NOMO-1 treated with DMSO at 0.1 percent for 48 hours (cell line): ENCODE results near the gene CAPN13.

ENCODE experiments used
- DNase-seq: peaks from one replicate; lab custom pipeline; 2025; ENCODE audit not compliant: unreplicated experiment; lab: John Stamatoyannopoulos, UW

CAPN13 gene

DNA sequence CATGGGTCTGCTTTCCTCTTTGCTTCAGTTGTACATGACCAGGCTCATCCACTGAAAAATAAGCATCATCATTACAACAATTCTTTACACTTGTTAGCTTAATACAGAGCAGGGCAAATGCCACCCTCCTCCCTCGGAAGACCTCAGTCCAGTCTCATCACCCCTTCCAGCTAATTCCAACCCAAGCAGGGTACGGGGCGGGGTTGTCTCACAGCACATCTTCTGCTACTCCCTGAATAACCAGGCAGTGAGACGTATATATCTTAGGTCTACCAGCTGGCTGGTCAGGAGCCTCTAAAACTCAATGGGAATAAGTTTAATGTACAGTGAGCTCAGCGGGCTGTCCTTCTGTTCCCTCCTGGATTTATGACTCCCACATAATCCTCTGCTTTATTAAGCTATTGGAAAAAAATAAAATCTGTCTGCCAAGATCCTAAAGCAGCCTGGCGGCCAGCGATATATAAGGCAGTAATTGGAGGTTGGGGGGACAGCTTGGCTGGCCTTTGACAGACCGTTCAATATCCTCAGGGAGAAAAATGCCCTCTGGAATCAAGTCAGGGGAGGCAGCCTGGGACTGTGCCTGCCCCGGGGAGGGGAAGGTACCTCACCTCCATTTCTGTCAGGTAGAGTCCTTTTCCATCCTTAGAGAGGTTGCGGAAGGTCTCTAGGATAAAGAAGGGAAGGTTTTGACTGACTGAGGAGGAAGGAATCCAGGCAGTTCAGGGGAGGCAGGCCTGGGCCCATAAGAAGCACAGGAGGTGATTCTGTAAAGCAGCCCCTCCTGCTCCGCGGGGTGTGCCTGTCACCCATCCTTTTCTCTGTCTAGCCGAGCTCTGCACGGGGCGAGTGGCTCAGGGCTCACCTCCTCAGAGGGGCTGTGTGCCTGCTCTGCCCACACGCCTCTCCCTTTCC is 76.3 kb downstream of the CAPN13 start:
- no peak for DNase-seq

DNA sequence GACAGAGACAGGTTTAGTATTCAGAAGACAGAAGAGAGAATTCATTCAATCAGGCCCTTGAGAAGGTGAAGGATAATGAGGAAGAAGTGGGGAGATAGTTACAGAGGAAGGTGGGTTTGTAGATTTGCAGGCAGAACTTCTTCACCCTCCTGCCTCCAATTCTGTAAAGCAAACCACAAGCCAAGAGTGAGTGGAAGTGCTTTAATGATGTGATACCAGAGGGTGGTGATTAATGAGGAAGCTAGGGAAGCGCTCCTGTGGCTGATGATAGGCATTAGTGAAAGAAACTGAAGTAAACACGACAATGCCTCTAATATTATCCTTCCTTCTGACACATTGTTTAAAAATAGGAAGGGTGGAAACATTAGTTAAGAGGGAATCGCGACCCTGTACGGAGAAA is 78.2 kb downstream of the CAPN13 start:
- DNase-seq, result peak; percentile 41

DNA sequence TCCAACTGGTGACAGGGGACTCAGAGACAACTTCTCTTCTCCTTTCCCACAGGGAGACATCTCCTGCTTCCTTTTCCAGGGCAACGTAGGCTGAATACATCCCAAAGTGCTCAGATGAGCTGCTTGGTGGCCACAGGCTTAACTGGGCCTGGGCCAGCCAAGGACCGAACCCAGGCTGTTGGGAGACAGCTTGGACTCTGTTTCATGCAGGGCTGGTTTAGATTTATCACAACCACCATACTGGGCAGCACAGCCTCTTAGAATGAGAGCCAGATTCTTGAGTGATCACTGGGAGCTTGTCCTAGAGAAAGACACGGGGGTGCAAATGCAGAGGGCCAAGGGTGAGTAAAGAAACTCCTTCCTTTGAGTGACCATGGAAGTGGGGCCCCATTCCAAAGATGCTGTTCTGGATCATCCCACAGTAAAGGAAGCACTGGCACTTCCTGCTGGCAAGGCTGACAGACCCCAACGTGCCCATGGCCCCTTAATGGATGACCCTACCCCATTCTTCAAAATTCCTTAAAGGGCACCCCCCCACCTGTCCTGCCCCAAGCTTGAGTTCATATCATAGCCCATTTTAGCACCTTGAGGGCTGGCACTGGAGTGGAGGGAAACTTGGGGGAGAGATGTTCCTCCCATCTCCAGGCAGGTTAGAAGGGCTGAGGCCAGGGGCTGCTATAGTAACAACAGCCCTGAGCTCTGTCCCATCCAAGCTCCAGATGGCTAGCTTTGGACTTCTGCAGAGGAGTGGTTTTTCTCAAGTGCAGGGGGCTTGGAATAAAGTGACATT is 84.1 kb downstream of the CAPN13 start:
- no peak for DNase-seq

DNA sequence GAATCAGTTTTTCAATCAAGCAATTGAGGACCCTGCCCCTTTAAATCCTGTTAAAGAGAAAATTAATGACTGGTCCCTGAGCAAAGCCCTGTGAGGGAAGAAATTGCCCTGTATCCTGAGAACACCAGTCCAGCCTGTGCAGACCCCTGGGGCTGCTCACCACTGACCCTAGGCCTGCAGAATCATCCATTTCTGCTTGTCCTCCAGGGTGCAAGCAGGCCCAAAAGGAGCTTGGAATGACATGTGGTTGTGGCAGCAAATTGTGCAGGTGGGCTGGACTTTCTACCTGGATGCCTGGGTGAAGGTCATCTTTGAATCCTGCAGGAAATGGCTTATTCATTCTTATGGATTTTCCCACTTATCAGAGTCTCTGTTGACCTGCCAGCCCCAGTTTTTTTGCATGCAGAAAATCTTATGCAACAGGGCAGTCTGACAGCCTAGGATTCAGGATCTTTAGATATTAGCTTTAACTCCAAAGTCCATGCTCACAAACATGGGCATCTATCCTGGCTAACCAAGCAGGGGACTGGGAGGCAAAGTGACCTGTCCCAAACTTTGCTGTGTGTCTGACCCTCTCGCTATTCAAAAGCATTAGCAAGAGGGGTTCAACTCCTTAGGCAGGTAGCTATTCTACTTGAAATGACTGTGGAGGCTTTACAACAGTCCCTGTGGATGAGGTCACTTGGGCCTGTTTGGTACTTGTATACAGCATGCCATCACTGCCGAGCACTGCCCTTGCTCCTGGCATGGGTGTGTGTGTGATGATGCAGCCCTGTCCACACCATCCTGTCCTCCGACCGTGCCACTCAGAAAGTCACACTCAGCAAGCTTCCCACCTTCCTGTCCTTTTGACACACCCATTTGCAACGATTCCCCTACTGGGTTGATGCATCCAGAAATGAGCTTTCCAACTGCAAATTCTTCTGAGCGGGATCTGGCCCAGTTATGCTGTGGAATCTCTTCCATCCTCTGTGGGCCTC is 85.3 kb downstream of the CAPN13 start:
- DNase-seq, result no peak

DNA sequence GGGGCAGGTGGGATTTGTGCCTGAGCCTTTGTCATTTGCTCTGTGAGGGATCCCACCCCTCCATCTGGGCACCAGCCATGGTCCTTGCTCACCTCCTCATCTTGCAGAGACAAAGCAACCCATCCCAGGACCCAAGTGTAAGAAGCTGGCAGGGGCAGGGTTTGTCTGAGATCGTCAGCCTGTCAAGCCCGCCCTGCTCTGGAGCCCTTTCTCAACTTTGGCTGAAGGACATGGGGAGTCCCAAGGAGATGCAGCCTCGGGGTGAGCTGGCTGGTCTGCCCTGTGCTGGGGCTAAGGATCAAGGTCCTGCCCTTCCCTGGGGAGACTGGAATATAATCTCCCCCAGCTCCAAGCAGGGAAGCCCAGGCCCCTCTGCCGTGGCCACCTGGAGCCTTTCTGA is 86.0 kb downstream of the CAPN13 start:
- no peak for DNase-seq

DNA sequence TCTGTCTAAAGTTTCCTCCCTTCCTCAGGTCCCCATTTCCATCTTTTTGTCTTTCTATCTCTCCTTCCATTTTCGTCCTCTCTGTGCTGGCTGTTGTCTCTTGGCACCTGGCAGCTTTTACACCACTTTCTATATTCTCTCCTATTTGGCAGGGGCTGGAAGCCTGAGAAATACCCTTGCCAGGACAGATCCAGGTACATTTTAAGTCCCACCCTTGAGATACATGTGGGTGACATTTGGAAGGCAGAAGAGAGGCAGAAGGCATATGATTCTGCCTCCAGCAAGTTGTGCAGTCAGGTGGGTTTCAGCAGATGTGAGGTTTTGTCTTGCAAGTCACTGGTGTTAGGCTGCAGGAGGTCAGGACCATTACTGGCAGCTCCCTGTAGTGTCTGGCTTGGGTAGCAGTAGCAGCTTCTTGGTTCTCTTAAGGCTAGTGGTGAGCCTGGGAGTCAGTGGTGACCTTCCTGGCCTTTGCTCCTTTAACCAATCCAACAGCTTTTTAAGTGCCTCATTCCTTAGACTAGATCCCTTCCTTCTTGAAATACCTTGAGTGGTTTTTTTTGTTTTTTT is 90.1 kb downstream of the CAPN13 start:
- DNase-seq, result no peak

DNA sequence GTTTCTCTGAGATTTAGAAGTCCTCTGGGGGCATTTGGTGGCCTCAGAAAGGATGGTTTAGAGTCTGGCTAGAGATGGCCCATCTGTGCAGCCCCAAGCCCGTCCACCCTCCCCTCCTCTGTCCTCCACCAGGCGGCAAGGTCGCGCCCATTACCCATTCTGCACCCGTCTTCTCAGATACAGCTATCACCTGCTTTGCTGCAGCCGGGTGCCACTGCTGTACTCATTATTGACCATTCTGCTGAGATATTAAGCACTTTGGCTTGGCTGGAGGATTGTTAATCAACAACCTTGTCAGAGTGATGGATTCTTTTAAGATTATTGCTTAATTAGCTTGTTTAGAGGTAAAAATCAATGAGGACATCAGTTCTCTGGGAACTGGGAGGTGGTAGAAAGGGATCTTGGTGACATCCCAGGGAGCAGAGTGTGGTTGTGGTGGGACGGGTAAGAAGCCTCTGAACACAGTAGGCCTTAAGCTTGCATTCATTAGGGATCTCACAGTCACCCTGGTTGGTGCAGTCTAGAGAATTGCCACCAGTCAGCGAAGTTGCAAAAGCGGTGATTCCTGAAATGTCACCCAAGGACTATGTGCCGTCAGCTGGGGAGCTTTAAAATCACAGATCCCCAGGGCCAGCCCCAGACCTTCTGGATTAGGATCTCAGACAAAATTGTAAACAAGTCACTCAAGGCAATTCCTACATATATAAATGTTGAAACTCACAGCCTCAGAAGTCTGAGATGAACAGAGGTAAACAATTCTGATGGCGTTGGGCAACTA is 90.9 kb downstream of the CAPN13 start:
- DNase-seq, result no peak

- peak; percentile 68 for DNase-seq
Measured at GRCh38 chr2:30714811-30715709, 92.2 kb downstream of the CAPN13 start.

DNA sequence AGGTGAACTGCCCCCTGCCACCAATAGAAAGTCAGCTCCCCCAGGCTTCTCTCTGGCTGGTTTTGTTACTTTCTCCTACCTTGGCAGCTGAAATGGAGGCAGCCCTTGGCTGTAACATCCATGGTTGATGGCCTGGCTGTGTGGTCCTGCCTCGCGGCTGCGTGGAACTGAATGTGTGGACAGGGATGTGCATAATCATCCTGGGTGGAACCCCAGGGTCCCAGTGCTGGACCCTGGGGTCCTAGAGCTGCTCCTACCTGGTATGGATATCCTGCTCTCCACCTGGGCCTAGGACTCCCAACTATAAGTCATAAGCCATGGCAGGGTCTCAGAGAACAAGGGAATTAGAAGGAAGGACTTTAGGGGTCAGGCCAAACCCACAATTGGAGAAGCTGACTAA is 93.5 kb downstream of the CAPN13 start:
- DNase-seq, result no peak

GRCh38 chr2:30711646-30712085 is 95.6 kb downstream of the CAPN13 start:
- DNase-seq, result peak; percentile 82

- no peak for DNase-seq
Measured at GRCh38 chr2:30710461-30710860, 96.8 kb downstream of the CAPN13 start.

DNA sequence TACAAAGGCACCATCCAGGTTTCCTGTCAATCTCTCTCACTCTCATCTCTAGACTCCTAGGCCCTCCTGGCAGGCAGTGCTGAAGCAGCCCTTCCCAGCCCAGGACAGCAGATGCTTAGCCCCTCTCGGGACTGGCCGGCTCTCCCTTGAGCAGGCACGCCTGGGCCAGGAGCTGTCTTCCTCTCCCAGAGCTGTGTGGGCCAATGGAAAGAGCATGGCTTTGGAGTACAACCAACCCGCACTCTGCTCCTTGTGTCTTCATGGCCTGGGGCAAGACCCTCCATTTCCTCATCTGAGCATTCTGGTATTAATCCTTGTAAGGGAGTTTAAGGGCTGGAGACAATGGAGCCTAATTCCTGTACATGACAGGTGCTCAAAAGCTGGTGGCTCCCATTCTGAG is 97.2 kb downstream of the CAPN13 start:
- DNase-seq, result no peak

- no peak for DNase-seq
Measured at GRCh38 chr2:30709516-30709915, 97.7 kb downstream of the CAPN13 start.

- DNase-seq, result no peak
Measured at GRCh38 chr2:30708491-30709290, 98.6 kb downstream of the CAPN13 start.

DNA sequence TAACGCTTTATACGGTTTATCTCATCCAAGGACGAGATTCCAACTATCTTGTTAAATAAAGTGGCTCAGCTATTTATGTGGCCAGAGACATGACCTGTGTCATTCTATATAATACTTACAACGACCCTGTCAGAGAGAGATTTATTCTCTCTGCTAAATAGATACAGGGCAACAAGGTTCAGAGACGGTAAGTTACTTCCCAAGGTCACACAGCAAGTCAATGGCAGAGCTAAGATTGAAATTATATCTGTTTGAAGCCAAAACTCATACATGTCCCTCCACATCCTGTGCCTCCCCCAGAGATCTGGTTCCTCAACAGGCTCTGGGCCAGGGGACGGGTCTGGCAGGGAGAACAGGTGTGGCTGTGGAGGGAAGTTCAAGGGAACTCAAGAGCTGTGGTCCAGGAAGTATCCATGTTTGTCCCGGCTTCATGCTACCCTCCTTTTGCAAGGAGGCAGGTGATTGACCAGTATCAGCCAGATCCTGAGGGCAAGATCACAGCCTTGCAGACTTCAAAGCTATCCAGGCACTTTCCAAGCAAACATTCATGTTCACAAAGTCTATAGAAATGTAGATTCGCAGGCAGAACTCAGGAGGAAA is 99.8 kb downstream of the CAPN13 start:
- DNase-seq, result no peak

- peak; percentile 53 for DNase-seq
Measured at GRCh38 chr2:30706534-30707303, 100.5 kb downstream of the CAPN13 start.
